GM03348 (cell line): Measurements from ENCODE around the gene SLC25A24.
A peak's percentile ranks its signal among the peaks of the same experiment; 100 is the strongest.
"Not testable (repeated sequence)": the region's sequence is repeated elsewhere in the genome, so short reads cannot be mapped to it uniquely, and the experiment has no call there.

Experiments used
- DNase-seq: peaks from one replicate; pipeline ENCODE4 v3.0.0; 2012; ENCODE audit warnings: low spot score

SLC25A24 gene

GRCh38 chr1:108194051-108194450, 6.1 kb downstream of the SLC25A24 start:
- no peak for DNase-seq

GRCh38 chr1:108193333-108193732, 6.8 kb downstream of the SLC25A24 start:
- DNase-seq: no peak

GRCh38 chr1:108192581-108192980, 7.6 kb downstream of the SLC25A24 start:
- no peak for DNase-seq

- no peak for DNase-seq
These were observed 9.3 kb downstream of the SLC25A24 start for GRCh38 chr1:108190686-108191416.

- DNase-seq: no peak
These were observed 10.0 kb downstream of the SLC25A24 start for GRCh38 chr1:108190001-108190634.

GRCh38 chr1:108188801-108189200, 11.3 kb downstream of the SLC25A24 start:
- no peak for DNase-seq

GRCh38 chr1:108182959-108183700, 17.0 kb downstream of the SLC25A24 start:
- DNase-seq: no peak

GRCh38 chr1:108179018-108179417, 21.1 kb downstream of the SLC25A24 start:
- no peak for DNase-seq

- DNase-seq: not testable (repeated sequence)
These were observed 37.7 kb downstream of the SLC25A24 start for GRCh38 chr1:108162409-108162808.

GRCh38 chr1:108159951-108160350, 40.2 kb downstream of the SLC25A24 start:
- DNase-seq: not testable (repeated sequence)

GRCh38 chr1:108158893-108159453, 41.2 kb downstream of the SLC25A24 start:
- DNase-seq: no peak

- no peak for DNase-seq
These were observed 45.8 kb downstream of the SLC25A24 start for GRCh38 chr1:108154314-108154713.

GRCh38 chr1:108152782-108153222, 47.3 kb downstream of the SLC25A24 start:
- no peak for DNase-seq

GRCh38 chr1:108151548-108151947, 48.6 kb downstream of the SLC25A24 start:
- no peak for DNase-seq

- peak; percentile 64 for DNase-seq
These were observed 50.2 kb downstream of the SLC25A24 start for GRCh38 chr1:108149796-108150467.

GRCh38 chr1:108144569-108144968, 55.6 kb downstream of the SLC25A24 start:
- DNase-seq: not testable (repeated sequence)

- DNase-seq: no peak
These were observed 57.3 kb downstream of the SLC25A24 start for GRCh38 chr1:108142773-108143394.

- DNase-seq: no peak
These were observed 57.9 kb downstream of the SLC25A24 start for GRCh38 chr1:108142258-108142657.

- DNase-seq: no peak
These were observed 58.5 kb downstream of the SLC25A24 start for GRCh38 chr1:108141621-108142020.

GRCh38 chr1:108140936-108141335, 59.2 kb downstream of the SLC25A24 start:
- no peak for DNase-seq

GRCh38 chr1:108140177-108140576, 60.0 kb downstream of the SLC25A24 start:
- DNase-seq: no peak
